Measurements from ENCODE around the gene PLIN5. TPM values are rescaled to one million over a fixed set of nuclear protein-coding genes. Genes with fewer than 3 reads are reported as not detected.

PLIN5 gene
- total RNA-seq (ENCODE audit: low replicate concordance): 1.2 and 4.3 TPM in 2 replicates
- long read RNA-seq: 0 reads

DNA sequence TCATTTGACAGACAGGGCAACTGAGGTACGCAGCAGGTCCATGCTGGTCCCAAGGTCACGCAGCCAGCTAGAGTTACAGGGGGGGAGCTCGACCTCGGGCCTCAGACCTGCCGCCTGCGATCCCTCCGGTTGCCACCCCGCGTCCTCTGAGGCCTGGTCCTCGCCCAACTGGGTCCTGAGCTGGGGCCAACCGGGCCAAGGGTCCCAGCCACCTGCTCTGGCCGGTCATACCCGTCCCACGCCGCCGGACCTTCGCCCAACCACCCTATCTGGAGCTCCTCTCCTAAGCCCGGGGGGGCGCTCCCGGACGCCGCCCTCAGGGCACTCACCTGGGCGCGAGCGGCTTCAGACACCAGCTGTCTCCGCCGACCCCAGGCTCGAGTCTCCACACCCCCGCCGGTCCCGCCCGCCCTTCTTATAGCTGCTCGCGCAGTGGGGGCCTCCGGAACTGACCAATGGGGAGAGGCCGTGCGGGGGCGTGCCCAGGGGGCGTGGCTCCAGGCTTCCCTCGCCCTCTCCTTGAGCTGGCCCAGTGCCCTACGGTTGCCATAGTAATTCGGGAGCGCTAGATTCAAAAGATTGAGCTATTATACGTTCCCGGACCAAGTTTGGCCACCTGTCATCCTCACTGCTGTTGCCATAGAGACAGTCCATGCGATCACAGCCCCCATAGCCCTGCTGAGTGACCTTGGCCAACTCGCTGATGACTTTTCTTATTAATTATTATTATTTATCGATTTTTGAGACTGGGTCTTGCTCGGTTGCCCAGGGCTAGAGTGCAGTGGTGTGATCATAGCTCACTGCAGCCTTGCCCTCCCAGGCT, at the start of gene PLIN5:
TSS of gene PLIN5 (minus strand) at position 389 of the 823 bp plus-strand sequence. CDS start 1,150 bp downstream, outside the sequence.
- Mint-ChIP-seq H3K4me3 (peak within 1 kb of the TSS; percentile 57), H3K9me3 (no peaks in the 10 kb centered on the region), H3K27ac (no peak within 1 kb of the TSS), H3K27me3 (peaks cover 3% of the 10 kb centered on the region), H3K36me3 (no peaks in the 10 kb centered on the region), H3K4me1 (ENCODE audit: unreplicated experiment) (peaks cover 4% of the 10 kb centered on the region)
- TF ChIP-seq CTCF (conservative IDR thresholded peaks at IDR 0.05): peak; percentile 19
- DNase-seq (ENCODE audit: extremely low spot score, unreplicated experiment): peak; percentile 90

DNA sequence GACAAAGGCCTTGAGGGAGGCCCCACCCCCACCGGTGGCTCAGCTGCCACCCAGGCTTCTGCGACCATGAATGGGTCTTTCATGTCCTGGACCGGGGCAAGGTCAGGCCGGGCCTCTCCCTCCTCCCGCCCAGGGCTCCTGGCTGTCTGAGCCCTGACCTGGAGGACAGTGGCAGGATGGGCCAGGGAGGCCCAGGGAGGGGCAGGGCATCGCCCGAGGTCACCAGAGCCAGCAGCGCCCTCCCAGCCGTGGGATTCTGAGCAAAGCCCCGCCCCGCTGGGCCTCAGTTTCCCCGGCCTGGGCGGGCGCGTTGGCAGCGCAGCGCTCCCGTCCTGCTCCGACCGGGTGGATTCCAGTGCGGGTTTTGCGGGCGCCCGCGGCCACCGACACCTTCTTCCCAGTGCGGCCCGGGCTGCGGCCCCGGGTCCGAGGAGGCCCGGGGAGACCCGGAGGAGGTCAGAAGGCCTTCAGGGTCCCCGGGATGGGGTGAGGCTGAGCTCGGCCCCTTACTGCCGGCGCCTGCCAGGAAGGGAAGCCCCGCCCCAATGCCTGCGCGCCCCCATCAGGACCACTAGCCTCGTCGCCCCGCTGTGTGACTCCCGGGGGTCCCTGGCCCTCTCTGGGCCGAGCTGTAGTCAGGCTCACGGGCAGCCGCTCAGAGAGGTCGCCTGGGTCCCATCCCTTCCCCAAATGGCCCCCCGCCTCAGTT, 49.1 kb upstream of the PLIN5 start:
- no peak for TF ChIP-seq CTCF (conservative IDR thresholded peaks at IDR 0.05)
- peaks cover 14% of the 10 kb centered on the region for H3K4me1 Mint-ChIP-seq (ENCODE audit: unreplicated experiment)
- H3K9me3 Mint-ChIP-seq: no peaks in the 10 kb centered on the region
- no peak overlapping the region for H3K27ac Mint-ChIP-seq
- no peak overlapping the region for H3K4me3 Mint-ChIP-seq
- H3K27me3 Mint-ChIP-seq: peaks cover 41% of the 10 kb centered on the region
- H3K36me3 Mint-ChIP-seq: no peaks in the 10 kb centered on the region
- peak; percentile 75 for DNase-seq (ENCODE audit: extremely low spot score, unreplicated experiment)

GRCh38 chr19:4582980-4583842, 48.2 kb upstream of the PLIN5 start:
- no peaks in the 10 kb centered on the region for H3K9me3 Mint-ChIP-seq
- H3K36me3 Mint-ChIP-seq: no peaks in the 10 kb centered on the region
- no peak overlapping the region for H3K27ac Mint-ChIP-seq
- peaks cover 48% of the 10 kb centered on the region for H3K27me3 Mint-ChIP-seq
- no peak for TF ChIP-seq CTCF (conservative IDR thresholded peaks at IDR 0.05)
- H3K4me1 Mint-ChIP-seq (ENCODE audit: unreplicated experiment): peaks cover 17% of the 10 kb centered on the region
- no peak for DNase-seq (ENCODE audit: extremely low spot score, unreplicated experiment)
- H3K4me3 Mint-ChIP-seq: peak overlapping the region; percentile 47

- no peak for TF ChIP-seq CTCF (conservative IDR thresholded peaks at IDR 0.05)
- no peak for DNase-seq (ENCODE audit: extremely low spot score, unreplicated experiment)
- Mint-ChIP-seq H3K4me3 (peak overlapping the region; percentile 80), H3K36me3 (no peaks in the 10 kb centered on the region), H3K4me1 (ENCODE audit: unreplicated experiment) (peaks cover 17% of the 10 kb centered on the region), H3K9me3 (no peaks in the 10 kb centered on the region), H3K27ac (peak overlapping the region; percentile 29), H3K27me3 (peaks cover 46% of the 10 kb centered on the region)
Observed at GRCh38 chr19:4581666-4582553, 46.9 kb upstream of the PLIN5 start.

Measured in type B pancreatic cell (in vitro differentiated cells).